NCI-H146 (cell line): ENCODE results near the gene FAM131A.
A peak's percentile ranks its signal among the peaks of the same experiment; 100 is the strongest.

Source experiments
- DNase-seq: peaks from one replicate; lab custom pipeline; 2025; lab: John Stamatoyannopoulos, UW

Gene FAM131A

GRCh38 chr3:184337399-184337714 is at the start of gene FAM131A:
Gene FAM131A (plus strand): TSS chr3:184337600. CDS start chr3:184337631, 31 bp downstream.
- DNase-seq, result no peak

GRCh38 chr3:184289426-184289938 is 47.9 kb upstream of the FAM131A start:
- DNase-seq, result peak; percentile 75

- no peak for DNase-seq
Observed at GRCh38 chr3:184290331-184290730, 47.1 kb upstream of the FAM131A start.

- DNase-seq, result no peak
Observed at GRCh38 chr3:184291044-184291737, 46.2 kb upstream of the FAM131A start.

GRCh38 chr3:184291738-184292445 is 45.5 kb upstream of the FAM131A start:
- DNase-seq, result no peak

GRCh38 chr3:184295771-184296170 is 41.6 kb upstream of the FAM131A start:
- DNase-seq, result peak; percentile 53

GRCh38 chr3:184296616-184297015 is 40.8 kb upstream of the FAM131A start:
- no peak for DNase-seq

GRCh38 chr3:184298759-184299487 is 38.5 kb upstream of the FAM131A start, which contains the start of gene PSMD2:
Gene PSMD2 (plus strand): TSS chr3:184299241. CDS start chr3:184299267, 26 bp downstream.
- DNase-seq, result peak; percentile 99

- DNase-seq, result peak; percentile 44
Observed at GRCh38 chr3:184299488-184300377, 37.7 kb upstream of the FAM131A start.

- DNase-seq, result no peak
Observed at GRCh38 chr3:184300378-184300720, 37.1 kb upstream of the FAM131A start.

GRCh38 chr3:184305577-184305976 is 31.8 kb upstream of the FAM131A start:
- DNase-seq, result no peak

- DNase-seq, result no peak
Observed at GRCh38 chr3:184306341-184306972, 30.9 kb upstream of the FAM131A start.

- DNase-seq, result no peak
Observed at GRCh38 chr3:184307915-184308314, 29.5 kb upstream of the FAM131A start.

GRCh38 chr3:184308744-184309143 is 28.7 kb upstream of the FAM131A start:
- no peak for DNase-seq

- DNase-seq, result no peak
Observed at GRCh38 chr3:184311633-184312032, 25.8 kb upstream of the FAM131A start.

GRCh38 chr3:184314363-184314699 is 23.1 kb upstream of the FAM131A start, which contains the start of gene EIF4G1:
Gene EIF4G1 (plus strand): TSS chr3:184314606. CDS start chr3:184315797, 1,191 bp downstream.
- DNase-seq, result peak; percentile 98

GRCh38 chr3:184314700-184315542 is 22.5 kb upstream of the FAM131A start:
- peak; percentile 74 for DNase-seq

GRCh38 chr3:184315543-184315867 is 21.9 kb upstream of the FAM131A start:
- DNase-seq, result no peak

GRCh38 chr3:184315871-184316661 is 21.3 kb upstream of the FAM131A start:
- no peak for DNase-seq

- no peak for DNase-seq
Observed at GRCh38 chr3:184316792-184317191, 20.6 kb upstream of the FAM131A start.
